Spleen (tissue), 7 donors: ENCODE measurements around the gene CENPM.

Source experiments
- POLR2A ChIP-seq, 3 donors: fragments of 450-650 bp; IDR thresholded peaks; one replicate each; pipeline ENCODE4 v1.5.1; 2017; ENCODE audit warnings: antibody characterized with exemption in 3 of 3, mild to moderate bottlenecking in 1 of 3
- TF ChIP-seq, protein P1 (sequence below), 11 experiments: fragments of 200-600 bp in 7 of 11; fragments of 450-650 bp in 4 of 11; sonication (generic) in 4 of 11; IDR thresholded peaks in 8 of 11; conservative IDR thresholded peaks in 3 of 11; 1 replicate in 7 of 11; 2 replicates in 4 of 11; pipeline versions ENCODE4 v1.4.0 to v1.8.0; 2016 to 2021; ENCODE audit warnings: antibody characterized with exemption in 11 of 11, inconsistent platforms in 4 of 11, mild to moderate bottlenecking in 1 of 11
- donor health status: DM: no; HTN: no; CAD: no; lungs with moderate emphysema.
- donor health status: DM: no; HTN: no; CAD: no.
- donor health status: DM: no; HTN: no; CAD: no.

DNA sequence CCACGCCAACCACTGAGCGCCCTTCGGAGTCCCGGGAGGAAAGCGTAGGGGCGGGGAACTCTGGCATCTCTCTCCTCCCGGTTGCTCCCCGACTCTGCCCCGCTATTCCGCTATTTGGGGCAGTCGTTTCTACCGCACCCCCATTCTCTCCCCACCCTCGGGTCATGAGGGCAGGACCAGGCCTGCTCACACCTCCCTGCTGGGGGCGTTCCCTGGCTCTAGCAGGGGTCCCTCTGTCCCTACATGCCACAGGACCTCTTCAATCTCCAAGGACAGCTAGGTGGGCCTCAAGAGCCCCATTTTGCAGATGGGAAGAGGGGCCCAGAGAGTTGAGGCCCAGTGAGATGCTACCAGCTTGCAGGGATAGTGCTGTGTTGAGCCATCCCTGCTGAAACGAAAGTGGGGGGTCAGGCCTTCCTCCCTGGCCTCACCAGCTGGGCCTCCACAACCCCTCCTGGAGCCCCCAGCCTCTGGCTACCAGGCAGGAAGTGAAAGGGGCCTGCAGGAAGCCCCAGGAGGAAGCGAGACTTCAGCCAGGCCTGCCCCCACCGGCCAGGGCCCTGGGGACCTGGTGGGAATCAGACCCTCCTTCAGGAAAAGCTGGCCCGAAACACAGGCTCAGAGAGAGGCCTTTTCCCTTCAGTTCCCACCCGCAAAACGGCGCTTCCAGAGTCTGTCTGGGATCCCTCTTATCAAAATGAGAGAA lies 26.5 kb downstream of the CENPM start:
- TF ChIP-seq POLR2A (IDR thresholded peaks at IDR 0.05) = no peak
- TF ChIP-seq, protein P1, sequence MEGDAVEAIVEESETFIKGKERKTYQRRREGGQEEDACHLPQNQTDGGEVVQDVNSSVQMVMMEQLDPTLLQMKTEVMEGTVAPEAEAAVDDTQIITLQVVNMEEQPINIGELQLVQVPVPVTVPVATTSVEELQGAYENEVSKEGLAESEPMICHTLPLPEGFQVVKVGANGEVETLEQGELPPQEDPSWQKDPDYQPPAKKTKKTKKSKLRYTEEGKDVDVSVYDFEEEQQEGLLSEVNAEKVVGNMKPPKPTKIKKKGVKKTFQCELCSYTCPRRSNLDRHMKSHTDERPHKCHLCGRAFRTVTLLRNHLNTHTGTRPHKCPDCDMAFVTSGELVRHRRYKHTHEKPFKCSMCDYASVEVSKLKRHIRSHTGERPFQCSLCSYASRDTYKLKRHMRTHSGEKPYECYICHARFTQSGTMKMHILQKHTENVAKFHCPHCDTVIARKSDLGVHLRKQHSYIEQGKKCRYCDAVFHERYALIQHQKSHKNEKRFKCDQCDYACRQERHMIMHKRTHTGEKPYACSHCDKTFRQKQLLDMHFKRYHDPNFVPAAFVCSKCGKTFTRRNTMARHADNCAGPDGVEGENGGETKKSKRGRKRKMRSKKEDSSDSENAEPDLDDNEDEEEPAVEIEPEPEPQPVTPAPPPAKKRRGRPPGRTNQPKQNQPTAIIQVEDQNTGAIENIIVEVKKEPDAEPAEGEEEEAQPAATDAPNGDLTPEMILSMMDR (IDR thresholded peaks at IDR 0.05 in 8 of 11, conservative IDR thresholded peaks at IDR 0.05 in 3 of 11) = no peak
